Lower leg skin (tissue), 4 donors: ENCODE data around the gene CA6. TPM values are rescaled to one million over a fixed set of nuclear protein-coding genes. Genes with fewer than 3 reads are reported as not detected.

Experiments used
- DNase-seq, 2 donors: peaks; one replicate each; pipeline ENCODE4 v3.0.0-alpha.2; 2019; ENCODE audit warnings: low spot score in 2 of 2
- H3K4me3 ChIP-seq: fragments of 200-600 bp; sonication (generic); 2 replicates; pipeline ENCODE4 v1.5.1; 2017; ENCODE audit warnings: mild to moderate bottlenecking, low read depth; ENCODE audit not compliant: poor library complexity, severe bottlenecking
- CTCF ChIP-seq, 3 donors: fragments of 450-650 bp; IDR thresholded peaks; one replicate each; pipeline ENCODE4 v1.5.1; 2016; ENCODE audit warnings: antibody characterized with exemption in 3 of 3, mild to moderate bottlenecking in 3 of 3, moderate library complexity in 2 of 3
- POLR2A ChIP-seq, 2 donors: fragments of 450-650 bp; IDR thresholded peaks; one replicate each; pipeline ENCODE4 v1.6.1; 2016 to 2017; ENCODE audit warnings: antibody characterized with exemption in 2 of 2, mild to moderate bottlenecking in 1 of 2, moderate library complexity in 1 of 2
- WGBS, 2 donors: methylation state at CpG; one replicate each; pipeline ENCODE4 v1.1.5; 2018; 5-methylcytosine and 5-hydroxymethylcytosine counted together
- intact Hi-C: fragments of 100-400 bp; cut with DNase I; formaldehyde crosslinking; loops from one replicate; pipeline ENCODE4 v1.15.0; 2023; ENCODE audit warnings: low total_unique reads
- total RNA-seq, 4 donors: library from RNA; depleted of rRNA; stranded (reverse); fragments of >200 nt; gene quantifications; one replicate each; pipeline ENCODE4 v1.1.0, GENCODE V29; 2016

Gene CA6
- total RNA-seq, 4 donors from 2014 or later = 17.4 to 38.0 (median 26.6) TPM

- WGBS, 2 donors = 65 to 66% methylated on average over 21 of the region's 21 CpGs
- intact Hi-C loops = loop anchor here (10.0 kb wide), 1 partner anchor 95 kb away; no protein-coding TSS in a partner anchor
- no peak for DNase-seq
- no peak overlapping the region for H3K4me3 ChIP-seq
- TF ChIP-seq CTCF (IDR thresholded peaks at IDR 0.05) (no peak), POLR2A (IDR thresholded peaks at IDR 0.05) (no peak)
These were observed 64.0 kb downstream of the CA6 start for GRCh38 chr1:9009438-9010370.

- intact Hi-C loops = no loop called here
- no peak overlapping the region for H3K4me3 ChIP-seq
- TF ChIP-seq CTCF (IDR thresholded peaks at IDR 0.05) (no peak), POLR2A (IDR thresholded peaks at IDR 0.05) (no peak)
- peak in 1 of 2 donors; percentile 56 for DNase-seq
- 69 to 83% methylated on average over 8 of the region's 8 CpGs for WGBS, 2 donors
These were observed 65.2 kb downstream of the CA6 start for GRCh38 chr1:9010781-9011323.

GRCh38 chr1:9013819-9014218, 68.2 kb downstream of the CA6 start:
- 81 to 84% methylated on average over 8 of the region's 8 CpGs for WGBS, 2 donors
- H3K4me3 ChIP-seq = no peak overlapping the region
- intact Hi-C loops = no loop called here
- DNase-seq = no peak
- TF ChIP-seq CTCF (IDR thresholded peaks at IDR 0.05) (no peak), POLR2A (IDR thresholded peaks at IDR 0.05) (no peak)

GRCh38 chr1:9014475-9015375, 69.1 kb downstream of the CA6 start:
- no peak overlapping the region for H3K4me3 ChIP-seq
- no peak for DNase-seq
- no peak for TF ChIP-seq CTCF (IDR thresholded peaks at IDR 0.05)
- no peak for TF ChIP-seq POLR2A (IDR thresholded peaks at IDR 0.05)
- WGBS, 2 donors = 89 to 92% methylated on average over 26 to 36 of the region's 36 CpGs
- intact Hi-C loops = no loop called here

- intact Hi-C loops = no loop called here
- no peak for DNase-seq
- TF ChIP-seq CTCF (IDR thresholded peaks at IDR 0.05) = no peak
- no peak for TF ChIP-seq POLR2A (IDR thresholded peaks at IDR 0.05)
- WGBS, 2 donors = 83 to 88% methylated on average over 5 of the region's 5 CpGs
- no peak overlapping the region for H3K4me3 ChIP-seq
These were observed 70.8 kb downstream of the CA6 start for GRCh38 chr1:9016455-9016854.
